Panc1 (cell line): Measurements from ENCODE around the gene SEBOX. TPM values are rescaled to one million over a fixed set of nuclear protein-coding genes. Genes with fewer than 3 reads are reported as not detected.

ENCODE experiments used
- ATAC-seq: fragments of 200-7000 bp; cut with Tn5 transposase; 2 replicates; pipeline ENCODE4 v1.9.1; 2020; ENCODE audit warnings: mild to moderate bottlenecking, moderate library complexity
- BruUV-seq: library from RNA; stranded (reverse); fragments of 400-500 nt; replicated peaks from 2 replicates; lab custom pipeline; 2021; lab: Mats Ljungman, UMichigan
- CTCF ChIA-PET: fragments of 300-600 bp; sonication (Branson Sonifier 250); formaldehyde crosslinking; loops from one replicate; lab custom pipeline; 2022; ENCODE audit warnings: antibody characterized with exemption; lab: Charles Lee
- POLR2A ChIA-PET: fragments of 300-600 bp; sonication (Branson Sonifier 250); formaldehyde crosslinking; loops from one replicate; lab custom pipeline; 2022; ENCODE audit warnings: antibody characterized with exemption; lab: Charles Lee
- DNase-seq: peaks from one replicate; pipeline ENCODE4 v3.0.0-alpha.2; 2010; ENCODE audit warnings: low read depth, low spot score
- H3K27ac ChIP-seq: 2 replicates; pipeline ENCODE4 v1.5.1; 2011; ENCODE audit warnings: mild to moderate bottlenecking, low read length, inconsistent platforms
- H3K27me3 ChIP-seq: fragments of 200-500 bp; sonication (Bioruptor generic); 2 replicates; pipeline ENCODE4 v1.6.0; 2014; ENCODE audit warnings: low read length, inconsistent platforms; ENCODE audit not compliant: control insufficient read depth, insufficient read depth
- H3K36me3 ChIP-seq: fragments of 200-500 bp; sonication (Bioruptor generic); 2 replicates; pipeline ENCODE4 v1.5.1; 2014; ENCODE audit warnings: inconsistent platforms, mild to moderate bottlenecking, low read length, moderate library complexity; ENCODE audit not compliant: control insufficient read depth, insufficient read depth
- H3K4me1 ChIP-seq: 2 replicates; pipeline ENCODE4 v1.5.1; 2011; ENCODE audit warnings: inconsistent platforms, mild to moderate bottlenecking, low read length, moderate library complexity; ENCODE audit not compliant: control insufficient read depth, insufficient read depth
- H3K4me3 ChIP-seq, 2 experiments: 2 replicates each; pipeline ENCODE4 v1.5.1; 2011 to 2012; ENCODE audit warnings: low read depth in 2 of 2, low read length in 2 of 2, mild to moderate bottlenecking in 2 of 2, inconsistent platforms in 1 of 2, moderate library complexity in 1 of 2
- H3K9me3 ChIP-seq: fragments of 200-500 bp; sonication (Bioruptor generic); 2 replicates; pipeline ENCODE4 v1.5.1; 2014; ENCODE audit warnings: low read depth, mild to moderate bottlenecking, inconsistent platforms, low read length, moderate library complexity; ENCODE audit not compliant: control insufficient read depth, insufficient read depth
- CTCF ChIP-seq: fragments of 450-650 bp; IDR thresholded peaks from 2 replicates; pipeline ENCODE4 v1.5.1; 2017; ENCODE audit warnings: mild to moderate bottlenecking
- POLR2AphosphoS5 ChIP-seq: IDR thresholded peaks from 2 replicates; pipeline ENCODE4 v1.6.1; 2012; ENCODE audit warnings: mild to moderate bottlenecking, low read depth, low read length, moderate library complexity
- REST ChIP-seq, 2 experiments: IDR thresholded peaks; 2 replicates each; pipeline ENCODE4 v1.6.1; 2011 to 2012; ENCODE audit warnings: low read depth in 2 of 2, control low read depth in 1 of 2, low read length in 1 of 2, mild to moderate bottlenecking in 1 of 2, moderate library complexity in 1 of 2; ENCODE audit not compliant: insufficient read depth in 1 of 2
- SIN3A ChIP-seq: IDR thresholded peaks from 2 replicates; pipeline ENCODE4 v1.6.1; 2012; ENCODE audit warnings: low read depth, mild to moderate bottlenecking, low read length, moderate library complexity, borderline replicate concordance; ENCODE audit not compliant: insufficient read depth
- in situ Hi-C: cut with HindIII; loops from 2 replicates; pipeline ENCODE4 v1.10.0; 2016; ENCODE audit warnings: low sequenced_read_pairs, low pct_unique_long_range_greater_than_20kb
- intact Hi-C: fragments of 100-400 bp; cut with micrococcal nuclease; formaldehyde crosslinking; loops from one replicate; pipeline ENCODE4 v1.10.0; 2022; ENCODE audit not compliant: unreplicated experiment
- total RNA-seq: library from RNA; stranded (reverse); gene quantifications from one replicate; pipeline ENCODE4 v1.2.1, GENCODE V29; 2021; ENCODE audit not compliant: unreplicated experiment

SEBOX gene
- total RNA-seq, 1 experiment from 2014 or later: not detected

GRCh38 chr17:28405632-28406472, 40.9 kb upstream of the SEBOX start, which contains the start of gene SLC46A1:
SLC46A1 (minus strand) TSS chr17:28406212; CDS start chr17:28406114, 98 bp downstream.
- Histone ChIP-seq H3K4me1 (peaks cover 8% of the 10 kb centered on the region), H3K36me3 (no peaks in the 10 kb centered on the region), H3K9me3 (no peaks in the 10 kb centered on the region), H3K27ac (peak within 1 kb of the TSS; percentile 64), H3K4me3 (peak within 1 kb of the TSS; percentile 59 to 73), H3K27me3 (no peaks in the 10 kb centered on the region)
- no peak for TF ChIP-seq POLR2AphosphoS5
- intact Hi-C loops: no loop called here
- no TSS peak for BruUV-seq
- ChIA-PET CTCF (interaction anchor here (1.1 to 1.7 kb wide), 2 partner anchors 11 kb away, joined by 4 to 8 read pairs; no protein-coding TSS in a partner anchor), POLR2A (interaction anchor here (0.6 kb wide), 1 partner anchor 54 kb away, joined by 7 read pairs; no protein-coding TSS in a partner anchor)
- no peak for DNase-seq
- ATAC-seq: peak; percentile 92
- in situ Hi-C loops: no loop called here

GRCh38 chr17:28404812-28405570, 40.0 kb upstream of the SEBOX start:
- intact Hi-C loops (no loop called here), in situ Hi-C loops (no loop called here)
- no TSS peak for BruUV-seq
- Histone ChIP-seq H3K9me3 (no peaks in the 10 kb centered on the region), H3K4me3 (peak overlapping the region; percentile 59 to 73), H3K36me3 (no peaks in the 10 kb centered on the region), H3K27ac (peak overlapping the region; percentile 64), H3K4me1 (peaks cover 8% of the 10 kb centered on the region), H3K27me3 (no peaks in the 10 kb centered on the region)
- DNase-seq: no peak
- TF ChIP-seq SIN3A: no peak
- TF ChIP-seq REST (IDR thresholded peaks at IDR 0.05; ENCODE audit: insufficient read depth in 1 of 2, low read depth in 2 of 2, low read length in 1 of 2): no peak
- TF ChIP-seq CTCF: no peak
- ATAC-seq: peak; percentile 4; the same call in 1 of the 2 replicates
- CTCF ChIA-PET: interaction anchor here (1.7 kb wide), 1 partner anchor 12 kb away, joined by 8 read pairs; no protein-coding TSS in a partner anchor
- POLR2A ChIA-PET: interaction anchor here (0.6 to 0.8 kb wide), 2 partner anchors 55 to 69 kb away, joined by 3 to 7 read pairs; partner anchors contain the start of genes IFT20 and TNFAIP1
